GM18870 (cell line): ENCODE measurements around the gene NPSR1.
A peak's percentile ranks its signal among the peaks of the same experiment; 100 is the strongest.
"Not testable (repeated sequence)": the region's sequence is repeated elsewhere in the genome, so short reads cannot be mapped to it uniquely, and the experiment has no call there.

Experiments used
- ATAC-seq: cut with Tn5 transposase; IDR thresholded peaks from one replicate; pipeline ENCODE4 v1.9.1; 2021; ENCODE audit warnings: moderate library complexity; ENCODE audit not compliant: unreplicated experiment

Gene NPSR1

GRCh38 chr7:34756691-34757090 is 98.7 kb downstream of the NPSR1 start:
- no peak for ATAC-seq

- ATAC-seq: no peak
Observed at GRCh38 chr7:34757570-34758110, 99.6 kb downstream of the NPSR1 start.

GRCh38 chr7:34758111-34758601 is 100.1 kb downstream of the NPSR1 start:
- ATAC-seq: peak; percentile 67

- ATAC-seq: no peak
Observed at GRCh38 chr7:34759477-34760125, 101.6 kb downstream of the NPSR1 start.

- ATAC-seq: no peak
Observed at GRCh38 chr7:34760271-34760670, 102.3 kb downstream of the NPSR1 start.

GRCh38 chr7:34761206-34761605 is 103.2 kb downstream of the NPSR1 start:
- no peak for ATAC-seq

GRCh38 chr7:34761627-34762026 is 103.6 kb downstream of the NPSR1 start:
- ATAC-seq: no peak

GRCh38 chr7:34762764-34763163 is 104.7 kb downstream of the NPSR1 start:
- no peak for ATAC-seq

- no peak for ATAC-seq
Observed at GRCh38 chr7:34772296-34772938, 114.4 kb downstream of the NPSR1 start.

GRCh38 chr7:34776748-34777358 is 118.8 kb downstream of the NPSR1 start:
- ATAC-seq: no peak

- no peak for ATAC-seq
Observed at GRCh38 chr7:34780546-34780945, 122.5 kb downstream of the NPSR1 start.

- no peak for ATAC-seq
Observed at GRCh38 chr7:34787586-34787985, 129.6 kb downstream of the NPSR1 start.

GRCh38 chr7:34806831-34807230 is 148.8 kb downstream of the NPSR1 start:
- ATAC-seq: no peak

GRCh38 chr7:34807548-34808340 is 149.7 kb downstream of the NPSR1 start:
- no peak for ATAC-seq

- not testable (repeated sequence) for ATAC-seq
Observed at GRCh38 chr7:34814203-34814842, 156.3 kb downstream of the NPSR1 start.

- ATAC-seq: no peak
Observed at GRCh38 chr7:34821932-34822558, 164.0 kb downstream of the NPSR1 start.

- ATAC-seq: peak; percentile 79
Observed at GRCh38 chr7:34823650-34824258, 165.7 kb downstream of the NPSR1 start.

GRCh38 chr7:34825221-34825620 is 167.2 kb downstream of the NPSR1 start:
- no peak for ATAC-seq

- no peak for ATAC-seq
Observed at GRCh38 chr7:34830390-34830789, 172.4 kb downstream of the NPSR1 start.

GRCh38 chr7:34831436-34831835 is 173.4 kb downstream of the NPSR1 start:
- no peak for ATAC-seq
